Activated naive CD8-positive, alpha-beta T cell treated with anti-CD3 and anti-CD28 coated beads for 36 hours (primary cell): ENCODE measurements around the gene SLX1B. TPM values are rescaled to one million over a fixed set of nuclear protein-coding genes. Genes with fewer than 3 reads are reported as not detected.
"Not testable (repeated sequence)": the region's sequence is repeated elsewhere in the genome, so short reads cannot be mapped to it uniquely, and the experiment has no call there.

Experiments used
- DNase-seq: peaks from one replicate; pipeline ENCODE4 v3.0.0; 2021
- H3K27ac Mint-ChIP-seq: one replicate; pipeline ENCODE4 v1.8.0; 2022; ENCODE audit warnings: mild to moderate bottlenecking, moderate library complexity, mixed read lengths
- H3K27me3 Mint-ChIP-seq: one replicate; pipeline ENCODE4 v1.8.0; 2022; ENCODE audit warnings: mild to moderate bottlenecking, mixed read lengths
- H3K36me3 Mint-ChIP-seq: one replicate; pipeline ENCODE4 v1.8.0; 2021; ENCODE audit warnings: mild to moderate bottlenecking, mixed read lengths
- H3K4me1 Mint-ChIP-seq: one replicate; pipeline ENCODE4 v1.8.0; 2021; ENCODE audit warnings: mixed read lengths
- H3K4me3 Mint-ChIP-seq: one replicate; pipeline ENCODE4 v1.8.0; 2022; ENCODE audit warnings: mild to moderate bottlenecking, moderate library complexity, mixed read lengths
- H3K9me3 Mint-ChIP-seq: one replicate; pipeline ENCODE4 v1.8.0; 2022; ENCODE audit warnings: mixed read lengths
- total RNA-seq, 2 experiments: library from RNA; stranded (reverse); gene quantifications; one replicate each; pipeline ENCODE4 v1.2.3, GENCODE V29; 2021

SLX1B gene
- total RNA-seq, 2 experiments from 2014 or later: 67.1 to 67.3 TPM

GRCh38 chr16:29506308-29506707, 52.0 kb downstream of the SLX1B start, which contains the start of gene NPIPB12:
Gene NPIPB12, minus strand, starts transcription at chr16:29506408.
- H3K4me1 Mint-ChIP-seq, H3K36me3 Mint-ChIP-seq, H3K4me3 Mint-ChIP-seq, H3K27me3 Mint-ChIP-seq, DNase-seq, H3K9me3 Mint-ChIP-seq, H3K27ac Mint-ChIP-seq: not testable (repeated sequence)

Other genes starting within 250 kb of the SLX1B start
- 1 to 10 TPM in 1 of 2 experiments, under 1 TPM in 1; 0.78 to 1.6 TPM for gene NPIPB11, start 47.8 kb upstream of the SLX1B start, total RNA-seq
- 10 to 100 TPM in 1 of 2 experiments, 1 to 10 TPM in 1; 9.3 to 12.1 TPM for gene BOLA2, start 182 bp upstream of the SLX1B start, total RNA-seq
- 1 to 10 TPM; 1.2 to 1.6 TPM for gene SULT1A4, start 5.4 kb downstream of the SLX1B start, total RNA-seq
- 10 to 100 TPM; 52.7 to 65.7 TPM for gene NPIPB12, start 51.9 kb downstream of the SLX1B start, total RNA-seq
- 100 to 1,000 TPM; 122 TPM for gene SPN, start 208.7 kb downstream of the SLX1B start, total RNA-seq
- gene QPRT, start 224.6 kb downstream of the SLX1B start, total RNA-seq: 1 to 10 TPM; 5.4 to 5.5 TPM